WTC11 (cell line): ENCODE measurements around the gene LRRC1. TPM values are rescaled to one million over a fixed set of nuclear protein-coding genes. Genes with fewer than 3 reads are reported as not detected.

Experiments used
- ATAC-seq: fragments of 200-7000 bp; cut with Tn5 transposase; 2 replicates; pipeline ENCODE4 v1.10.0; 2021; ENCODE audit warnings: mild to moderate bottlenecking, moderate library complexity
- CTCF ChIA-PET: fragments of 300-600 bp; sonication (Branson Sonifier 250); formaldehyde crosslinking; loops from one replicate; lab custom pipeline; 2021; ENCODE audit warnings: antibody characterized with exemption; lab: Charles Lee
- POLR2A ChIA-PET: fragments of 350-600 bp; sonication (Branson Sonifier 250); formaldehyde crosslinking; loops from one replicate; lab custom pipeline; 2021; ENCODE audit warnings: antibody characterized with exemption; lab: Charles Lee
- DNase-seq: peaks from one replicate; pipeline ENCODE4 v3.0.0; 2021; ENCODE audit warnings: low spot score
- H3K27ac Mint-ChIP-seq: 2 replicates; pipeline ENCODE4 v1.8.0; 2021; ENCODE audit warnings: mixed read lengths
- H3K27me3 Mint-ChIP-seq: 2 replicates; pipeline ENCODE4 v1.8.0; 2021; ENCODE audit warnings: low read depth, mild to moderate bottlenecking, moderate library complexity, mixed read lengths
- H3K36me3 Mint-ChIP-seq: 2 replicates; pipeline ENCODE4 v1.8.0; 2021; ENCODE audit warnings: mixed read lengths
- H3K4me1 Mint-ChIP-seq: 2 replicates; pipeline ENCODE4 v1.8.0; 2022; ENCODE audit warnings: mixed read lengths
- H3K4me3 Mint-ChIP-seq: 2 replicates; pipeline ENCODE4 v1.8.0; 2021; ENCODE audit warnings: mild to moderate bottlenecking, moderate library complexity, mixed read lengths
- H3K9me3 Mint-ChIP-seq: 2 replicates; pipeline ENCODE4 v1.8.0; 2021; ENCODE audit warnings: mixed read lengths
- CREB1 ChIP-seq: sonication (generic); formaldehyde crosslinking; IDR thresholded peaks from 2 replicates; pipeline ENCODE4 v1.8.0; 2023; ENCODE audit warnings: mild to moderate bottlenecking, missing genetic modification reagents
- ELF4 ChIP-seq: sonication (generic); formaldehyde crosslinking; IDR thresholded peaks from 2 replicates; pipeline ENCODE4 v1.8.1; 2022; ENCODE audit warnings: low read depth, mild to moderate bottlenecking, moderate library complexity, missing genetic modification reagents
- EMX1 ChIP-seq: fragments of 250-450 bp; sonication (Bioruptor Pico); IDR thresholded peaks from 2 replicates; pipeline ENCODE4 v1.8.0; 2021; ENCODE audit warnings: mild to moderate bottlenecking
- GABPB1 ChIP-seq: sonication (generic); formaldehyde crosslinking; IDR thresholded peaks from 2 replicates; pipeline ENCODE4 v1.8.1; 2023; ENCODE audit warnings: mild to moderate bottlenecking, missing genetic modification reagents
- JUN ChIP-seq: sonication (generic); formaldehyde crosslinking; IDR thresholded peaks from 2 replicates; pipeline ENCODE4 v1.8.0; 2023; ENCODE audit warnings: mild to moderate bottlenecking, missing genetic modification reagents
- MXD4 ChIP-seq: fragments of 250-450 bp; sonication (Bioruptor Pico); IDR thresholded peaks from 2 replicates; pipeline ENCODE4 v1.8.0; 2021; ENCODE audit warnings: mild to moderate bottlenecking, moderate library complexity, borderline replicate concordance
- NFE2L1 ChIP-seq: sonication (generic); formaldehyde crosslinking; IDR thresholded peaks from 2 replicates; pipeline ENCODE4 v1.8.1; 2023; ENCODE audit warnings: missing genetic modification reagents
- NFYB ChIP-seq: sonication (generic); formaldehyde crosslinking; conservative IDR thresholded peaks from 2 replicates; pipeline ENCODE4 v1.8.0; 2022; ENCODE audit warnings: low read depth, missing genetic modification reagents
- NR2C2 ChIP-seq: sonication (generic); formaldehyde crosslinking; IDR thresholded peaks from 2 replicates; pipeline ENCODE4 v1.8.0; 2022; ENCODE audit warnings: mild to moderate bottlenecking, missing genetic modification reagents
- SP1 ChIP-seq: sonication (generic); formaldehyde crosslinking; conservative IDR thresholded peaks from 2 replicates; pipeline ENCODE4 v1.8.1; 2022; ENCODE audit warnings: missing genetic modification reagents
- ZNF263 ChIP-seq: sonication (generic); formaldehyde crosslinking; IDR thresholded peaks from 2 replicates; pipeline ENCODE4 v1.8.1; 2022; ENCODE audit warnings: low read depth, mild to moderate bottlenecking, moderate library complexity, missing genetic modification reagents
- total RNA-seq: library from RNA; stranded (reverse); gene quantifications from 3 replicates; pipeline ENCODE4 v1.2.3, GENCODE V29; 2021
- TF ChIP-seq, protein P1 (sequence below): sonication (generic); formaldehyde crosslinking; IDR thresholded peaks from 2 replicates; pipeline ENCODE4 v1.8.1; 2023; ENCODE audit warnings: mild to moderate bottlenecking, missing genetic modification reagents
- TF ChIP-seq, protein P2 (sequence below): sonication (generic); formaldehyde crosslinking; conservative IDR thresholded peaks from 2 replicates; pipeline ENCODE4 v1.8.1; 2023; ENCODE audit warnings: mild to moderate bottlenecking, low read depth, missing genetic modification reagents, moderate library complexity
- TF ChIP-seq, protein P3 (sequence below): sonication (generic); formaldehyde crosslinking; IDR thresholded peaks from 2 replicates; pipeline ENCODE4 v1.8.0; 2023; ENCODE audit warnings: missing genetic modification reagents, mild to moderate bottlenecking, borderline replicate concordance
- TF ChIP-seq, protein P4 (sequence below): sonication (generic); formaldehyde crosslinking; IDR thresholded peaks from 2 replicates; pipeline ENCODE4 v1.8.1; 2023; ENCODE audit warnings: mild to moderate bottlenecking, moderate library complexity, missing genetic modification reagents
- TF ChIP-seq, protein P5 (sequence below): sonication (generic); formaldehyde crosslinking; IDR thresholded peaks from 2 replicates; pipeline ENCODE4 v1.8.1; 2023; ENCODE audit warnings: mild to moderate bottlenecking, missing genetic modification reagents
- TF ChIP-seq, protein P6 (sequence below): sonication (generic); formaldehyde crosslinking; IDR thresholded peaks from 2 replicates; pipeline ENCODE4 v1.8.0; 2022; ENCODE audit warnings: mild to moderate bottlenecking, missing genetic modification reagents
- TF ChIP-seq, protein P7 (sequence below): sonication (generic); formaldehyde crosslinking; IDR thresholded peaks from 2 replicates; pipeline ENCODE4 v1.8.0; 2022; ENCODE audit warnings: mild to moderate bottlenecking, missing genetic modification reagents

LRRC1 gene
- total RNA-seq, 1 experiment from 2014 or later, result 12.7 TPM

DNA sequence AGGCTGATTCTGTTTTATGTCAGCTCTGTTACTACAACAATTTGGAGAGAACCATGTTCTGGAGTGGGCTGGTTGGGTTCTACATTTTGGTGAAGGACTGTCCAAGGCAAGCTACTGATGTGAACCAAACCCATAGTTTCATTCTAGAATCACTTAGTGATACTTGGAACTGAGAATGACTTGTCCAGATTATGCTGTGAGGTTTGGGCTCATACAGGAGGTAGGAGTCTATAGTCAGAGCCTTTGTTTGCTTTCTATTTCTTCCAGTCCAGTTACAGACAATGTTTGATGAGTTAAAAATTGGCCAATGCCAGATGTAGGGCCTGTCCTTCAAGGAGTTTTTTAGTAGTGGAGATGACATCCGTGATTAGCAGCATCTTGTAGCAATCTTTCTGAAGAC lies 97.9 kb downstream of the LRRC1 start:
- ChIA-PET POLR2A (no interaction called here), CTCF (interaction anchor here (1.1 to 1.9 kb wide), 2 partner anchors 63 to 174 kb away, joined by 4 to 6 read pairs; no protein-coding TSS in a partner anchor)
- no peak overlapping the region for H3K4me3 Mint-ChIP-seq
- no peaks in the 10 kb centered on the region for H3K27me3 Mint-ChIP-seq
- peaks cover 50% of the 10 kb centered on the region for H3K4me1 Mint-ChIP-seq
- TF ChIP-seq SP1 (no peak), NFYB (no peak), CREB1 (CRISPR knock-in tag) (no peak), GABPB1 (CRISPR knock-in tag) (no peak), JUN (CRISPR knock-in tag) (no peak), ZNF263 (CRISPR knock-in tag) (no peak), ELF4 (no peak), NFE2L1 (CRISPR knock-in tag) (no peak), EMX1 (CRISPR knock-in tag) (no peak), NR2C2 (CRISPR knock-in tag) (no peak), MXD4 (CRISPR knock-in tag) (no peak)
- TF ChIP-seq, protein P1, sequence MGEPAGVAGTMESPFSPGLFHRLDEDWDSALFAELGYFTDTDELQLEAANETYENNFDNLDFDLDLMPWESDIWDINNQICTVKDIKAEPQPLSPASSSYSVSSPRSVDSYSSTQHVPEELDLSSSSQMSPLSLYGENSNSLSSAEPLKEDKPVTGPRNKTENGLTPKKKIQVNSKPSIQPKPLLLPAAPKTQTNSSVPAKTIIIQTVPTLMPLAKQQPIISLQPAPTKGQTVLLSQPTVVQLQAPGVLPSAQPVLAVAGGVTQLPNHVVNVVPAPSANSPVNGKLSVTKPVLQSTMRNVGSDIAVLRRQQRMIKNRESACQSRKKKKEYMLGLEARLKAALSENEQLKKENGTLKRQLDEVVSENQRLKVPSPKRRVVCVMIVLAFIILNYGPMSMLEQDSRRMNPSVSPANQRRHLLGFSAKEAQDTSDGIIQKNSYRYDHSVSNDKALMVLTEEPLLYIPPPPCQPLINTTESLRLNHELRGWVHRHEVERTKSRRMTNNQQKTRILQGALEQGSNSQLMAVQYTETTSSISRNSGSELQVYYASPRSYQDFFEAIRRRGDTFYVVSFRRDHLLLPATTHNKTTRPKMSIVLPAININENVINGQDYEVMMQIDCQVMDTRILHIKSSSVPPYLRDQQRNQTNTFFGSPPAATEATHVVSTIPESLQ (CRISPR knock-in tag), result no peak
- TF ChIP-seq, protein P2, sequence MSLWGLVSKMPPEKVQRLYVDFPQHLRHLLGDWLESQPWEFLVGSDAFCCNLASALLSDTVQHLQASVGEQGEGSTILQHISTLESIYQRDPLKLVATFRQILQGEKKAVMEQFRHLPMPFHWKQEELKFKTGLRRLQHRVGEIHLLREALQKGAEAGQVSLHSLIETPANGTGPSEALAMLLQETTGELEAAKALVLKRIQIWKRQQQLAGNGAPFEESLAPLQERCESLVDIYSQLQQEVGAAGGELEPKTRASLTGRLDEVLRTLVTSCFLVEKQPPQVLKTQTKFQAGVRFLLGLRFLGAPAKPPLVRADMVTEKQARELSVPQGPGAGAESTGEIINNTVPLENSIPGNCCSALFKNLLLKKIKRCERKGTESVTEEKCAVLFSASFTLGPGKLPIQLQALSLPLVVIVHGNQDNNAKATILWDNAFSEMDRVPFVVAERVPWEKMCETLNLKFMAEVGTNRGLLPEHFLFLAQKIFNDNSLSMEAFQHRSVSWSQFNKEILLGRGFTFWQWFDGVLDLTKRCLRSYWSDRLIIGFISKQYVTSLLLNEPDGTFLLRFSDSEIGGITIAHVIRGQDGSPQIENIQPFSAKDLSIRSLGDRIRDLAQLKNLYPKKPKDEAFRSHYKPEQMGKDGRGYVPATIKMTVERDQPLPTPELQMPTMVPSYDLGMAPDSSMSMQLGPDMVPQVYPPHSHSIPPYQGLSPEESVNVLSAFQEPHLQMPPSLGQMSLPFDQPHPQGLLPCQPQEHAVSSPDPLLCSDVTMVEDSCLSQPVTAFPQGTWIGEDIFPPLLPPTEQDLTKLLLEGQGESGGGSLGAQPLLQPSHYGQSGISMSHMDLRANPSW (CRISPR knock-in tag), result no peak
- TF ChIP-seq, protein P3, sequence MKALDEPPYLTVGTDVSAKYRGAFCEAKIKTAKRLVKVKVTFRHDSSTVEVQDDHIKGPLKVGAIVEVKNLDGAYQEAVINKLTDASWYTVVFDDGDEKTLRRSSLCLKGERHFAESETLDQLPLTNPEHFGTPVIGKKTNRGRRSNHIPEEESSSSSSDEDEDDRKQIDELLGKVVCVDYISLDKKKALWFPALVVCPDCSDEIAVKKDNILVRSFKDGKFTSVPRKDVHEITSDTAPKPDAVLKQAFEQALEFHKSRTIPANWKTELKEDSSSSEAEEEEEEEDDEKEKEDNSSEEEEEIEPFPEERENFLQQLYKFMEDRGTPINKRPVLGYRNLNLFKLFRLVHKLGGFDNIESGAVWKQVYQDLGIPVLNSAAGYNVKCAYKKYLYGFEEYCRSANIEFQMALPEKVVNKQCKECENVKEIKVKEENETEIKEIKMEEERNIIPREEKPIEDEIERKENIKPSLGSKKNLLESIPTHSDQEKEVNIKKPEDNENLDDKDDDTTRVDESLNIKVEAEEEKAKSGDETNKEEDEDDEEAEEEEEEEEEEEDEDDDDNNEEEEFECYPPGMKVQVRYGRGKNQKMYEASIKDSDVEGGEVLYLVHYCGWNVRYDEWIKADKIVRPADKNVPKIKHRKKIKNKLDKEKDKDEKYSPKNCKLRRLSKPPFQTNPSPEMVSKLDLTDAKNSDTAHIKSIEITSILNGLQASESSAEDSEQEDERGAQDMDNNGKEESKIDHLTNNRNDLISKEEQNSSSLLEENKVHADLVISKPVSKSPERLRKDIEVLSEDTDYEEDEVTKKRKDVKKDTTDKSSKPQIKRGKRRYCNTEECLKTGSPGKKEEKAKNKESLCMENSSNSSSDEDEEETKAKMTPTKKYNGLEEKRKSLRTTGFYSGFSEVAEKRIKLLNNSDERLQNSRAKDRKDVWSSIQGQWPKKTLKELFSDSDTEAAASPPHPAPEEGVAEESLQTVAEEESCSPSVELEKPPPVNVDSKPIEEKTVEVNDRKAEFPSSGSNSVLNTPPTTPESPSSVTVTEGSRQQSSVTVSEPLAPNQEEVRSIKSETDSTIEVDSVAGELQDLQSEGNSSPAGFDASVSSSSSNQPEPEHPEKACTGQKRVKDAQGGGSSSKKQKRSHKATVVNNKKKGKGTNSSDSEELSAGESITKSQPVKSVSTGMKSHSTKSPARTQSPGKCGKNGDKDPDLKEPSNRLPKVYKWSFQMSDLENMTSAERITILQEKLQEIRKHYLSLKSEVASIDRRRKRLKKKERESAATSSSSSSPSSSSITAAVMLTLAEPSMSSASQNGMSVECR (CRISPR knock-in tag), result no peak
- TF ChIP-seq, protein P4, sequence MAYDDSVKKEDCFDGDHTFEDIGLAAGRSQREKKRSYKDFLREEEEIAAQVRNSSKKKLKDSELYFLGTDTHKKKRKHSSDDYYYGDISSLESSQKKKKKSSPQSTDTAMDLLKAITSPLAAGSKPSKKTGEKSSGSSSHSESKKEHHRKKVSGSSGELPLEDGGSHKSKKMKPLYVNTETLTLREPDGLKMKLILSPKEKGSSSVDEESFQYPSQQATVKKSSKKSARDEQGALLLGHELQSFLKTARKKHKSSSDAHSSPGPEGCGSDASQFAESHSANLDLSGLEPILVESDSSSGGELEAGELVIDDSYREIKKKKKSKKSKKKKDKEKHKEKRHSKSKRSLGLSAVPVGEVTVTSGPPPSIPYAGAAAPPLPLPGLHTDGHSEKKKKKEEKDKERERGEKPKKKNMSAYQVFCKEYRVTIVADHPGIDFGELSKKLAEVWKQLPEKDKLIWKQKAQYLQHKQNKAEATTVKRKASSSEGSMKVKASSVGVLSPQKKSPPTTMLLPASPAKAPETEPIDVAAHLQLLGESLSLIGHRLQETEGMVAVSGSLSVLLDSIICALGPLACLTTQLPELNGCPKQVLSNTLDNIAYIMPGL (CRISPR knock-in tag), result no peak
- TF ChIP-seq, protein P5, sequence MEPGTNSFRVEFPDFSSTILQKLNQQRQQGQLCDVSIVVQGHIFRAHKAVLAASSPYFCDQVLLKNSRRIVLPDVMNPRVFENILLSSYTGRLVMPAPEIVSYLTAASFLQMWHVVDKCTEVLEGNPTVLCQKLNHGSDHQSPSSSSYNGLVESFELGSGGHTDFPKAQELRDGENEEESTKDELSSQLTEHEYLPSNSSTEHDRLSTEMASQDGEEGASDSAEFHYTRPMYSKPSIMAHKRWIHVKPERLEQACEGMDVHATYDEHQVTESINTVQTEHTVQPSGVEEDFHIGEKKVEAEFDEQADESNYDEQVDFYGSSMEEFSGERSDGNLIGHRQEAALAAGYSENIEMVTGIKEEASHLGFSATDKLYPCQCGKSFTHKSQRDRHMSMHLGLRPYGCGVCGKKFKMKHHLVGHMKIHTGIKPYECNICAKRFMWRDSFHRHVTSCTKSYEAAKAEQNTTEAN (CRISPR knock-in tag), result no peak
- TF ChIP-seq, protein P6, sequence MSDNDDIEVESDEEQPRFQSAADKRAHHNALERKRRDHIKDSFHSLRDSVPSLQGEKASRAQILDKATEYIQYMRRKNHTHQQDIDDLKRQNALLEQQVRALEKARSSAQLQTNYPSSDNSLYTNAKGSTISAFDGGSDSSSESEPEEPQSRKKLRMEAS (CRISPR knock-in tag), result no peak
- TF ChIP-seq, protein P7, sequence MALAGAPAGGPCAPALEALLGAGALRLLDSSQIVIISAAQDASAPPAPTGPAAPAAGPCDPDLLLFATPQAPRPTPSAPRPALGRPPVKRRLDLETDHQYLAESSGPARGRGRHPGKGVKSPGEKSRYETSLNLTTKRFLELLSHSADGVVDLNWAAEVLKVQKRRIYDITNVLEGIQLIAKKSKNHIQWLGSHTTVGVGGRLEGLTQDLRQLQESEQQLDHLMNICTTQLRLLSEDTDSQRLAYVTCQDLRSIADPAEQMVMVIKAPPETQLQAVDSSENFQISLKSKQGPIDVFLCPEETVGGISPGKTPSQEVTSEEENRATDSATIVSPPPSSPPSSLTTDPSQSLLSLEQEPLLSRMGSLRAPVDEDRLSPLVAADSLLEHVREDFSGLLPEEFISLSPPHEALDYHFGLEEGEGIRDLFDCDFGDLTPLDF, result no peak
- H3K27ac Mint-ChIP-seq, result no peak overlapping the region
- no peaks in the 10 kb centered on the region for H3K36me3 Mint-ChIP-seq
- H3K9me3 Mint-ChIP-seq, result peaks cover 6% of the 10 kb centered on the region; the same call in 1 of the 2 replicates
- no peak for DNase-seq
- ATAC-seq, result no peak
